Panc1 (cell line): ENCODE results near the gene SELENOP. TPM values are rescaled to one million over a fixed set of nuclear protein-coding genes. Genes with fewer than 3 reads are reported as not detected.

Experiments used
- ATAC-seq: fragments of 200-7000 bp; cut with Tn5 transposase; 2 replicates; pipeline ENCODE4 v1.9.1; 2020; ENCODE audit warnings: mild to moderate bottlenecking, moderate library complexity
- BruUV-seq: library from RNA; stranded (reverse); fragments of 400-500 nt; replicated peaks from 2 replicates; lab custom pipeline; 2021; lab: Mats Ljungman, UMichigan
- CTCF ChIA-PET: fragments of 300-600 bp; sonication (Branson Sonifier 250); formaldehyde crosslinking; loops from one replicate; lab custom pipeline; 2022; ENCODE audit warnings: antibody characterized with exemption; lab: Charles Lee
- POLR2A ChIA-PET: fragments of 300-600 bp; sonication (Branson Sonifier 250); formaldehyde crosslinking; loops from one replicate; lab custom pipeline; 2022; ENCODE audit warnings: antibody characterized with exemption; lab: Charles Lee
- DNase-seq: peaks from one replicate; pipeline ENCODE4 v3.0.0-alpha.2; 2010; ENCODE audit warnings: low read depth, low spot score
- H3K27ac ChIP-seq: 2 replicates; pipeline ENCODE4 v1.5.1; 2011; ENCODE audit warnings: mild to moderate bottlenecking, low read length, inconsistent platforms
- H3K27me3 ChIP-seq: fragments of 200-500 bp; sonication (Bioruptor generic); 2 replicates; pipeline ENCODE4 v1.6.0; 2014; ENCODE audit warnings: low read length, inconsistent platforms; ENCODE audit not compliant: control insufficient read depth, insufficient read depth
- H3K36me3 ChIP-seq: fragments of 200-500 bp; sonication (Bioruptor generic); 2 replicates; pipeline ENCODE4 v1.5.1; 2014; ENCODE audit warnings: inconsistent platforms, mild to moderate bottlenecking, low read length, moderate library complexity; ENCODE audit not compliant: control insufficient read depth, insufficient read depth
- H3K4me1 ChIP-seq: 2 replicates; pipeline ENCODE4 v1.5.1; 2011; ENCODE audit warnings: inconsistent platforms, mild to moderate bottlenecking, low read length, moderate library complexity; ENCODE audit not compliant: control insufficient read depth, insufficient read depth
- H3K4me3 ChIP-seq, 2 experiments: 2 replicates each; pipeline ENCODE4 v1.5.1; 2011 to 2012; ENCODE audit warnings: low read depth in 2 of 2, low read length in 2 of 2, mild to moderate bottlenecking in 2 of 2, inconsistent platforms in 1 of 2, moderate library complexity in 1 of 2
- H3K9me3 ChIP-seq: fragments of 200-500 bp; sonication (Bioruptor generic); 2 replicates; pipeline ENCODE4 v1.5.1; 2014; ENCODE audit warnings: low read depth, mild to moderate bottlenecking, inconsistent platforms, low read length, moderate library complexity; ENCODE audit not compliant: control insufficient read depth, insufficient read depth
- POLR2AphosphoS5 ChIP-seq: IDR thresholded peaks from 2 replicates; pipeline ENCODE4 v1.6.1; 2012; ENCODE audit warnings: mild to moderate bottlenecking, low read depth, low read length, moderate library complexity
- SIN3A ChIP-seq: IDR thresholded peaks from 2 replicates; pipeline ENCODE4 v1.6.1; 2012; ENCODE audit warnings: low read depth, mild to moderate bottlenecking, low read length, moderate library complexity, borderline replicate concordance; ENCODE audit not compliant: insufficient read depth
- TCF7L2 ChIP-seq: IDR thresholded peaks from 2 replicates; pipeline ENCODE4 v1.6.1; 2011; ENCODE audit warnings: mild to moderate bottlenecking, low read depth, low read length, inconsistent platforms
- in situ Hi-C: cut with HindIII; loops from 2 replicates; pipeline ENCODE4 v1.10.0; 2016; ENCODE audit warnings: low sequenced_read_pairs, low pct_unique_long_range_greater_than_20kb
- intact Hi-C: fragments of 100-400 bp; cut with micrococcal nuclease; formaldehyde crosslinking; loops from one replicate; pipeline ENCODE4 v1.10.0; 2022; ENCODE audit not compliant: unreplicated experiment
- total RNA-seq: library from RNA; stranded (reverse); gene quantifications from one replicate; pipeline ENCODE4 v1.2.1, GENCODE V29; 2021; ENCODE audit not compliant: unreplicated experiment
- TF ChIP-seq, protein P1 (sequence below): fragments of 450-650 bp; IDR thresholded peaks from 2 replicates; pipeline ENCODE4 v1.5.1; 2017; ENCODE audit warnings: mild to moderate bottlenecking
- TF ChIP-seq, protein P2 (sequence below), 2 experiments: IDR thresholded peaks; 2 replicates each; pipeline ENCODE4 v1.6.1; 2011 to 2012; ENCODE audit warnings: low read depth in 2 of 2, control low read depth in 1 of 2, low read length in 1 of 2, mild to moderate bottlenecking in 1 of 2, moderate library complexity in 1 of 2; ENCODE audit not compliant: insufficient read depth in 1 of 2

The SELENOP gene
- total RNA-seq, 1 experiment from 2014 or later = 1.6 TPM

DNA sequence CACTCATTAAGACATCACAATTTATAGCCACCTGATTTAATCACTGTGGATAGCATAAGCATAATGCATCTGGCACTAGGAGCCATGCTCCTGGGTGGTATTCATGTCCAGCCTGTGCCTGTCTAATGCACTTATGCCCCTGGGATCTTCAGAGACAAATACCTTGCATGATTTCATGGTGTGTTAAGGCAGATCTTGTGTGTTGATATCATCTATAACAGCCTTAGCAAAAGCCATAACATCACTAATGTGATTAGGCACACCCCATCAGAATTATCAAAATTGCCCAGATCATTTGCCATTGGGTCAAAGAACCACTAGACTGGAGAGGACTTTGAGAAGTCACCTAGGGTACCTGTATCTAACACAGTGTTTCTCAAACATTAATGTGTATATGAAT is 43.7 kb upstream of the SELENOP start:
- BruUV-seq = no TSS peak
- DNase-seq (no peak), ATAC-seq (no peak)
- CTCF ChIA-PET = no interaction called here
- Histone ChIP-seq H3K9me3 (no peaks in the 10 kb centered on the region), H3K27ac (no peak overlapping the region), H3K36me3 (no peaks in the 10 kb centered on the region), H3K27me3 (no peaks in the 10 kb centered on the region), H3K4me3 (no peak overlapping the region), H3K4me1 (no peaks in the 10 kb centered on the region)
- TF ChIP-seq, protein P1, sequence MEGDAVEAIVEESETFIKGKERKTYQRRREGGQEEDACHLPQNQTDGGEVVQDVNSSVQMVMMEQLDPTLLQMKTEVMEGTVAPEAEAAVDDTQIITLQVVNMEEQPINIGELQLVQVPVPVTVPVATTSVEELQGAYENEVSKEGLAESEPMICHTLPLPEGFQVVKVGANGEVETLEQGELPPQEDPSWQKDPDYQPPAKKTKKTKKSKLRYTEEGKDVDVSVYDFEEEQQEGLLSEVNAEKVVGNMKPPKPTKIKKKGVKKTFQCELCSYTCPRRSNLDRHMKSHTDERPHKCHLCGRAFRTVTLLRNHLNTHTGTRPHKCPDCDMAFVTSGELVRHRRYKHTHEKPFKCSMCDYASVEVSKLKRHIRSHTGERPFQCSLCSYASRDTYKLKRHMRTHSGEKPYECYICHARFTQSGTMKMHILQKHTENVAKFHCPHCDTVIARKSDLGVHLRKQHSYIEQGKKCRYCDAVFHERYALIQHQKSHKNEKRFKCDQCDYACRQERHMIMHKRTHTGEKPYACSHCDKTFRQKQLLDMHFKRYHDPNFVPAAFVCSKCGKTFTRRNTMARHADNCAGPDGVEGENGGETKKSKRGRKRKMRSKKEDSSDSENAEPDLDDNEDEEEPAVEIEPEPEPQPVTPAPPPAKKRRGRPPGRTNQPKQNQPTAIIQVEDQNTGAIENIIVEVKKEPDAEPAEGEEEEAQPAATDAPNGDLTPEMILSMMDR = no peak
- TF ChIP-seq, protein P2, sequence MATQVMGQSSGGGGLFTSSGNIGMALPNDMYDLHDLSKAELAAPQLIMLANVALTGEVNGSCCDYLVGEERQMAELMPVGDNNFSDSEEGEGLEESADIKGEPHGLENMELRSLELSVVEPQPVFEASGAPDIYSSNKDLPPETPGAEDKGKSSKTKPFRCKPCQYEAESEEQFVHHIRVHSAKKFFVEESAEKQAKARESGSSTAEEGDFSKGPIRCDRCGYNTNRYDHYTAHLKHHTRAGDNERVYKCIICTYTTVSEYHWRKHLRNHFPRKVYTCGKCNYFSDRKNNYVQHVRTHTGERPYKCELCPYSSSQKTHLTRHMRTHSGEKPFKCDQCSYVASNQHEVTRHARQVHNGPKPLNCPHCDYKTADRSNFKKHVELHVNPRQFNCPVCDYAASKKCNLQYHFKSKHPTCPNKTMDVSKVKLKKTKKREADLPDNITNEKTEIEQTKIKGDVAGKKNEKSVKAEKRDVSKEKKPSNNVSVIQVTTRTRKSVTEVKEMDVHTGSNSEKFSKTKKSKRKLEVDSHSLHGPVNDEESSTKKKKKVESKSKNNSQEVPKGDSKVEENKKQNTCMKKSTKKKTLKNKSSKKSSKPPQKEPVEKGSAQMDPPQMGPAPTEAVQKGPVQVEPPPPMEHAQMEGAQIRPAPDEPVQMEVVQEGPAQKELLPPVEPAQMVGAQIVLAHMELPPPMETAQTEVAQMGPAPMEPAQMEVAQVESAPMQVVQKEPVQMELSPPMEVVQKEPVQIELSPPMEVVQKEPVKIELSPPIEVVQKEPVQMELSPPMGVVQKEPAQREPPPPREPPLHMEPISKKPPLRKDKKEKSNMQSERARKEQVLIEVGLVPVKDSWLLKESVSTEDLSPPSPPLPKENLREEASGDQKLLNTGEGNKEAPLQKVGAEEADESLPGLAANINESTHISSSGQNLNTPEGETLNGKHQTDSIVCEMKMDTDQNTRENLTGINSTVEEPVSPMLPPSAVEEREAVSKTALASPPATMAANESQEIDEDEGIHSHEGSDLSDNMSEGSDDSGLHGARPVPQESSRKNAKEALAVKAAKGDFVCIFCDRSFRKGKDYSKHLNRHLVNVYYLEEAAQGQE (IDR thresholded peaks at IDR 0.05; ENCODE audit: insufficient read depth in 1 of 2, low read depth in 2 of 2, low read length in 1 of 2) = no peak
- TF ChIP-seq POLR2AphosphoS5 = no peak
- TF ChIP-seq SIN3A = no peak
- no peak for TF ChIP-seq TCF7L2
- in situ Hi-C loops (no loop called here), intact Hi-C loops (no loop called here)
- POLR2A ChIA-PET = no interaction called here

DNA sequence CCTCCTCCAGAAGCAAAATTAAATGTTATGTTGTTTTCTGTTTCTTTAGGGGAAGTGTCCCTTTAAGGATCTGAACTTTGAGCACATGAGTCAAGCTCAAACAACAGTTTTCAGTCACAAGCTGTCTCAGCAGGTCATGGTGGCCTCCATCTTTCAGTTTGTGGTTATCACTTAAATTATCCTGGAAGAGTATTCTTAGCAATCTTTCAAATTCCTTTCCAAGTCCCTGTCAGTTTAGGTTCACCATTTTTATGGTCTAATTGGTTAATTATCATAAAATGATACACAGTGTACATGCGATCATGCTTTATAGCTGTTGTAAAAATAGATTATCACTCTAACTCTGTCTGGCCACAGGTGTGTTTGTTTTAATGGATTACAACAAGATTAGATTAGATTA is 43.1 kb upstream of the SELENOP start:
- ChIA-PET POLR2A (no interaction called here), CTCF (no interaction called here)
- H3K27me3 ChIP-seq = no peaks in the 10 kb centered on the region
- H3K9me3 ChIP-seq = no peaks in the 10 kb centered on the region
- intact Hi-C loops (no loop called here), in situ Hi-C loops (no loop called here)
- TF ChIP-seq TCF7L2 = no peak
- TF ChIP-seq, protein P2 (IDR thresholded peaks at IDR 0.05; ENCODE audit: insufficient read depth in 1 of 2, low read depth in 2 of 2, low read length in 1 of 2) = no peak
- TF ChIP-seq, protein P1 = no peak
- no peak for TF ChIP-seq SIN3A
- no peak for TF ChIP-seq POLR2AphosphoS5
- ATAC-seq (no peak), DNase-seq (no peak)
- no TSS peak for BruUV-seq
- no peaks in the 10 kb centered on the region for H3K4me1 ChIP-seq
- H3K36me3 ChIP-seq = no peaks in the 10 kb centered on the region
- no peak overlapping the region for H3K4me3 ChIP-seq
- no peak overlapping the region for H3K27ac ChIP-seq
